Activated CD4-positive, alpha-beta T cell treated with anti-CD3 and anti-CD28 coated beads, Interleukin-2, Interleukin-6, amounts not matched to agents 100 ng/mL and 50 ng/mL, durations not matched to agents 16 hours and 8 hours (primary cell): ENCODE data around the gene TSGA10IP.

Experiments used
- DNase-seq: peaks from one replicate; pipeline ENCODE4 v3.0.0-alpha.2; 2020

TSGA10IP gene

DNA sequence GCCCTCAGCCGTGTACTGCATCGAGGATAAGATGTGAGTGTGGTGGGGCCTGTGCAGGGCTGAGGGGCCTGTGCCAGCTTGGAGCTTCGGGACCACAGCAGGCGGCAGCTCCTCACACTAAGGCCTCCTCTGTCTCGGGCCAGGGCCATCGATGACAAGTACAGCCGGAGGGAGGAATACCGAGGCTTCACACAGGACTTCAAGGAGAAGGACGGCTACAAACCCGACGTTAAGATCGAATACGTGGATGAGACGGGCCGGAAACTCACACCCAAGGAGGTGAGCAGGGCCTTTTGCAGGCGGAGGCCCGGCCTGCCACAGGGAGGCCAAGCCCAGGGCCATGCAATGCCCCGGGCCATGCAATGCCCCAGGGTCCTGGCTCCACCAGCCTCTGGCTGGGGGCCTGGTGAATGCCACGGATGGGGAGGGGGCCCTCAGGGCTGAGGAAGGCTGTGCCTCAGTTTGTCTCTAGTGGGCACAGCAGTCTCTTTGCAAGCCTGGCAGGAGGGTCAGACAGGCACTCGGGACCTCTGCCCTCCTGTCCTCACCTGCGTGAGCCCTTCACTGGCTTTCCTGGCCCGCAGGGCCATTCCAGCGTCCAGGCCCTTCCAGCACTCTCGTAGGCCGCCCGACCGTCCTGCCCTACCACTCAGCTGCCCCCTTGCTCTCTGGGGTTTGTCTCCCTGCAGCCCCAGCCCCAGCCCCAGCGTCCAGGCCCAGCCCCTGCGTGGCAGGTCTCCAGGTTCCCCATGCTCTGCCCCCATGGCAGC, 32.5 kb downstream of the TSGA10IP start:
- DNase-seq: no peak

DNA sequence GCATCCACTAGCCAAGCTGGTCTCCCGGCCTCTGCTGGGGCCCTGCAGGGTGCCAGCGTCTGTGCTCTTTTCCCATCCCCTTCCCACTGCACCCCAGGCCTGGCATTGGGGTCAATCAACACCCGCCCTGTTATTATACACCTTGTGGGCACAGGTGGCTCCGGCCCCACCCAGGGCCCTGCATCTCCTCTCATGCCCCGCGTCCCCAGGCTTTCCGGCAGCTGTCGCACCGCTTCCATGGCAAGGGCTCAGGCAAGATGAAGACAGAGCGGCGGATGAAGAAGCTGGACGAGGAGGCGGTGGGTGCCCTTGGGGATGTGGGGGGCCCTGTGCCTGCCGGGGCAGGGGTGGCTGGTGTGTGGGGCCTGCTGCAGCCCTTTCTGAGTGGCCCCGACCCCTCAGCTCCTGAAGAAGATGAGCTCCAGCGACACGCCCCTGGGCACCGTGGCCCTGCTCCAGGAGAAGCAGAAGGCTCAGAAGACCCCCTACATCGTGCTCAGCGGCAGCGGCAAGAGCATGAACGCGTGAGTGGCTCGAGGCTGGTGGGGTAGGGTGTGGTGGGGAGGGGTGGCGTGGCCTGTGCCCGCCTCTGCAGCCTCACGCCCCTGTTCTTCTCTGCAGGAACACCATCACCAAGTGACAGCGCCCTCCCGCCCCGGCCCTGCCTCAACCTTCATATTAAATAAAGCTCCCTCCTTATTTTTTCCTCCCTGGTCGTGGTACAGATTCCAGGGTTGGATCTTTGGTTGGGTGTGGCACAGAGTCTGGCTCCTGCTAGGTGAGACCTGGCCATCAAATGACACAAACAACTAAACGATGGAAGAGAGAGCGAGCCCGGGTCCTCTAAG, 33.3 kb downstream of the TSGA10IP start:
- no peak for DNase-seq

DNA sequence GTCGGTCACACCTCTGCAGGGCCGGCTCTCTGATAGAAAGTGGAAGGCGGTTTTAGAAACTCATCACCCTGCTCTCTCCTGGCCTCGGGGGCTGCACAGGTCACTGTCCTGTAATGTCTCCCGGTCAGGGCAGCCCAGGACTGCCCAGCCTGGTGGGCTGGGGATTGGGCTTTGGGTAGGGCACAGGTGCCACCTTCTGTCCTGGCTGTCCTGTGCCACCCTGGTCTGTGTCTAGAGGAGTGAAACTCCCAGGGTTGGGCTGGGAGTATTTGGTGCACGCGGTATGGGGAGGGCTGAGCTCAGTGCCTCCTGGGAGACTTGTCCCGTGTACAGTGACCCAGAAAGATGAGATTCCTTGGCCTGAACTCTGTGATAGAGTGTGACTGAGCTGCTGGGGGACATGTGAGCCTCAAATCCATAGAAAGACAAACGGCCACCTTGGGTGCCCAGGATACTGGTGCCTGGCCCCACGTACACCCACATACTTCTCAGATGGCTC, 34.0 kb downstream of the TSGA10IP start:
- no peak for DNase-seq

DNA sequence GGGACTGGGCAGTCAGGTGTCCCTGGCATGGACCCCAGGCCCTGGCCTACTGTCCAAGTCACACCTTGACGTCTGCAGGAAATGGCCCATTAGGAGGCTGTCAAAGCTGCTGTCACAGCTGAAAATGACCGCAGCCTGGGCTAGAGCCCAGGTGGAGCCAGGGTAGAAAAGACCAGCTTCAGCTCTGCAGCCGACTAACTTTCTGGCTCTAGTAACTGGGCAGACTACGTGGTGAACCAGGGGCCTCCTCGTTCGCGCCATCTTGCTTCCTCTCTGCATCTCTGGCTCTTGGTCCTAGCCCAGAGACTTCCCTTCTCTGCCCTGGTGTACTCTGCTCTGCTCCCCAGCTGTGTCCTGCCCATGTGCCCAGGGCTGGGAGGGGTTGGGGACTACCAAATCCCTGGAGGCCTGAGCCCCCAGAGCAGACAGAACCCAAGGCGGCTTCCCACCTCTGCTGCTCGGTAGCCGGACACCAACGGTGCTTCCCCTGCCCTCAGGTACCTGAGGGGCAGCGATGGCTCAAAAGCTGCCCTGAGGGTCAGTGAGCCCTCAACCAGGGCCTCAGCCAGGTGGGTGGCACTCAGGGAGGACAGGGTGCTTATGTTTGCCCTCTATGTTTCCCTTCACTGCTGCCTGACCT, 35.9 kb downstream of the TSGA10IP start:
- no peak for DNase-seq

DNA sequence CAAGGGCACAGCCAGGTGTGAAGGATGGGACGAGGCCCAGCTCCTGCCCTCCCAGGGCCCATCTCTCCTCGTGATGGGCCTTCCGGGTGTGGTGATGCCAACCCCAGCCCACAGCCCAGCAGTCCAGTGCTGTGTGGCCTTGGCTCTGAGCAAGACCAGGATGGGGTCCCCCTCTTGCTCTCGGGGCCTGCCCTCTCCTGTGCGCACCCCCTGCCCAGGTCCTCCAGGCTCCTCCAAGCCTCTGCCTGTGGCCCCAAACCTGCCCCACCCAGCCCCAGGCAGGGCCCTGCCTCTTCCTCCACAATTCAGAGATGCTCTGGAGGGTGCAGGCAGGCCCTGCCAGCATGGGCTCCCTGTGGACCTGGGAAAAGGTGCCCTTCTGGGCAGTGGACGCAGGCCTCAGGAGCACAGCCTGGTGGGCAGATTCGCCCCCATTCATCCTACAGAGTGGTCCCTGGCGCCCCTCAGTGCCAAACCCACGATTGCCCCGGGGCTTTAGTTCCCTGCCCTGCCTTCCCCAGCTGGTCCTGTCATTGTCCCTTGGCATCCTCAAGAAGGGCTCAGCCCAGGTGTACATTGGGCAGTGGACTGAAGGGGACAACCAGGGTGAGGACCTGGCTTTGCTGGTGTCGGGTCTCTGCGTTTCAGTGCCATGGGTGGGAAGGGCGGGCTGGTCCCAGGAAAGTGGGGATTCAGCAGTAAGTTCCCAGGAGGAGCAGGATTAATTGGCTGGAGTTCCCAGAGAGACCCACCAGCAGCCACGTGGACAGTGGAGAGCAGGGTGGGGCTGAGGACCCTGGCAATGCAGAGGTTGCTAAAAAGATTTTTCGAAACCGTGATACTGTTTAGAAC, 36.9 kb downstream of the TSGA10IP start:
- no peak for DNase-seq

DNA sequence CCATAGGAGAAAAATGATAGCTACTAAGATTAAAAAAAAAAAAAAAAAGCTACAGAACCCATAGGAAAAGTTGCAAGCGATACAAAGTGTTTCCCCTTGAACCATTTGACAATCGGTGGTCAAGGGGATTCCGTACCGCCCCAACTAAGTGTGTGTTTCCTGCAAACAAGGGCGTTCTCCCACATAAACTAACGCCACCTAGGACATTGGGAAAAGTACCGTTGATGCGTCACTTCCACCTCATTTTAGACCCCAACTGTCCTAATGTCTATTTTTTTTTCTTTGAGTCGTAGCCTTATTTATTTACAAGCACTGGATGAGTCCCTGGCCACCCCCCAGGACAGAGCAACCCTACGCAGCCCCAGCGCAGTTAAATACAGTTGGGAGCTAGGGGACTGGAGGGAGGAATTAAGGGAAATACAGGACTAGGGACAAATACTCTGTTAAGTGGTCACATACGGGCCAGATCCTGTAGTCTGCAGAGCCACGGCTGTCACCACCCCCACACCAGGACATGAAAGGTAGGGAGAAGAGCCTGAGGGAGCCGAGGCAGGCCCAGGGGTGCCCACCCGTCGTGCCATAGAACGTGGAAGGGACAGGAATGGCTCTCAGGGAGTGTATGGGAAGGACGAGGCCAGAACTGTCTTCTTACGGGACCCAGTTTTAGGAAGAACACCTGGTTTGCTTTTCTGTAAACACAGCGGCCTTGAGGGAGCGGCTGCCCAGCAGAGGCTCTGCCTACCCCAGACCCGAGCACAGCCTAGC, 37.7 kb downstream of the TSGA10IP start:
- no peak for DNase-seq

DNA sequence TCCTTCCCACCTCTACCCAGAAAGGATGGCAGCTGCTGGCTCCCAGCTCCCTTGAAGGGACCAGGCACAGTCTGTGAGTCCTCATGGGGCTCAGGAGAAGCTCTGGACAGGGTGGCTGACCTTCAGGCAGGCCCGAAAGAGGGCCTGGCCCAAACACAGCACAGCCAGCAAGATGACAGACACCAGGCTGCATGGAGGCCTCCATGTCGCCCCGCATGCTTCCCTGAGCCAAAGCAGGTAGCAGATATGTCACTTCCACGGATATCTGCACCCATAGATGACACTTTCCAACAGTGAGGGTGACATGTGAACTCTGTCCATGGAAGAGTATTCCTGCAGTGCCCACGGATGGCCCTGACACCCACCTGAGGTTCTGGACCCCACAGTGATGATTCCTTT, 38.3 kb downstream of the TSGA10IP start:
- DNase-seq: no peak

DNA sequence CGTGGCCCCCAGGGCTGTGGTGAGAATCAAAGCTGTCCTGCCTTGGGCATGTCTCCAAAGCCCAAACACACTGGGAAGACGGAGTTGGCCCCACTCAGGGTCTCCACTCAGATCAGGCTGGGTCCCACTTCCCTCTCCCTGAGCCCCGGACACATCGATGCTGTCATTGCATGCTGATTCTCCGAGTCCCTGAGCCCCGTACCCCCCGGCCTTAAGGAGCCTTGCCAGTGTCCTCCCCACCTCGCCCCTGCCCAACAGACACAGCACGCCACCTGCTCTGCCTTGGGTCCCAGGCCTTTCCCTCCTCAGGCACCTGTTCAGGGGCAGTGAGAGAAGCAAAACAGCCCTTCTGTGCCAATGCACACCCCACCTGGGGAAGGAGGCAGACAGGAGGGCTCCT, 42.1 kb downstream of the TSGA10IP start:
- no peak for DNase-seq

DNA sequence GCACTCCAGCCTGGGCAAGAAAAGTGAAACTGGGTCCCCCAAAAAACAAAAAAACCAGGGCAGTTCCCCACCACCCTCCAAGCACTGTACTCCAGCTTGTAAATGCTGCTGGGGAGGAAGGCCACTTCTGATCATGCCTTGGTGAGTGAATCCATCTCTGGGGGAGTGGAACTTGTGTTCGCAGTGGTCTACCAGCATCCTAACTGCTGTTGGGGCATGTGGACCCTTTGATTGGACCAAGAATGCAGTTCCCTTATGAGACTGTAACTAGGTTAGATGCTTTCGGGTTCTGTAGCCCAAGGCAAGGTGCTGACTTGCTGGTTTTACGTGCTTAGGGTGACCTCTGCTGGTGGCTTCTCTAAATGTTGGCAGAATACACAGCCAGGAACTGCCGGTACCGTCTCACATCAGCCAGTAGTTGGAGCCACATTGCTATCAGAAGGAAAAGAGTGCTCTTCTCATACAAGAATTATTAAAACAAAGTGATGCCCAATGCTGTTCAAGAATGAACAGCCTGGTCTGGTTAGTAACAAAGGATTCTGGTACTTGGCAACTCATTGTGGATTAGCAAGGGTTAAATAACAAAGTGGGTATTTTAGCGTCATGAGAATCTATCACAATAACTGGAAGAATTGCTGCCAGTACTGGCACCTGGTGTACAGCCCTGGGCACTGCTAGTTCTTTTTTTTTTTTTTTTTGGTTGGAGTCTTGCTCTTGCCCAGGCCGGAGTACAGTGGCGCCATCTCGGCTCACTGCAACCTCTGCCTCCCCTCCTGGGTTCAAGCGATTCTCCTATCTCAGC, 43.7 kb downstream of the TSGA10IP start:
- DNase-seq: peak; percentile 96

DNA sequence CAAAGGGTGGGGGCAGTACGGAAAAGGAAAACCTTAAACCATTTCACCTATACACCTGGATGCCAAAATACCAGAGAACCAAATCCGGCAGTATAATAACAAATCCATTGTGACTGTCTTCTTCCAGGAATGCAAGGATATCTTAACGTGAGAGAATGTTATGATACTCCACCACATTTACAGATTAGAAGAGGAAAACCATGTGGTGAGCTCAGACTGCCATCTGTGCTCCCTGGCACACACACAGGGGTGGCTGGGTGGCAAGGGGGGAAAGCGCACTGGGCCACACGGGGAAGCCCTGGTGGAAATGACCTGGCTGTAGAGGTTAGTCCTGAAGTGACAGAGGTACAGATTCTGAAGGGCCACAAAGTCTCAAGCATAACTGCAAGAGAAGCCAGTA, 46.8 kb downstream of the TSGA10IP start:
- DNase-seq: no peak

DNA sequence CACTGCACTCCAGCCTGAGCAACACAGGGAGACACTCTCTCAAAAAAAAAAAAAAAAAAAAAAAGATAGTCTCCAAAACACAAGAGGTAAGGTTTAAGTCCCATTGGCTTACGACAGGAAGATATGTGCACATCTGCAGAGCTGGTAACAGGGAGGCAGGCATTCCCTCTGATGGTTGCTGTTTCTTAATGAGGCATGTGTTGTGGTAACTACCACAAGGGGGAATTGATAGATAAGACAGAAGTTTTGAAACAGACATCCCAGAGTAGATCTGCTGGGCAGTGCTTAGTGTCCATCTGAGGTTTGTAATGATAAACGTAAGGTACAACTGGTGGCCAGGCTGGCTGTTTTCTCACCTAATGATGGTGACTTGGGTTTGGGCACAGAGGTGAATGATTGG, 52.0 kb downstream of the TSGA10IP start:
- DNase-seq: no peak

DNA sequence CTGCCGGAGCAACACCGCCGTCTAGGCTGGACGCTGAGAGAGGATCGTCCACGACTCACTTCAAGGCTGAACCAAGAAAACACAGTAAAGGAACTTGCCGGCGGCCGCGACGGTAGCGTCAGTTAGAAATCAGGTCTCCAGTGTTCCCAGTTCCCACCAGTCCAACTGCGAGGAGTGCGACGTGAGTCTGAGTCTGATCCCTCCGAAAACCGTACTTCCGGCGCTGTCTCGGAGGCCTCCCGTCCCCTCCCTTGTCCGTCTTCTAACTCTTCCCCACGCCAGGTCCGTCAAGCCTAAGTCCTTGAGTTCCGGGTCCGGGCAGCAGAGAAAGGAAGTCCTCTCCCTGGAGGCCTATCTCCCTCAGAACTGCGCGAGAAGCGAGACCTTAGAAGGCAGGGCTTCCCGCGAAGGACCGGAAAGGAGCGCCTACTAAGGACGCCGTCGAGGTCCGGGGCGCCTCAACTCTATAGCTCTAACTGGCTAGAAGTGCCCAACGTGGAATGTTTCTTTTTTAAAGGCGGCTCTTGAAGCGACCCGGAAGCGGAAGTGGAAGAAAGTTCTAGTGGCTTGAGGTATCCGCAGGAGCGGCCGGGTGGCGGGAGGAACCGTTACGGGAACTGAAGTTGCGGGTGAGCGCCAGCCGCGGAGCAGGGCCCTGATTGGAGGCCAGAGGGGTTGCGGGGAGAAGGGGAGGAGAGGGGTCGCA, 56.8 kb downstream of the TSGA10IP start, which contains the start of the genes BANF1 and EIF1AD:
BANF1 (plus strand) TSS at position 562 of the 706 bp plus-strand sequence. CDS start 748 bp downstream, outside the sequence.
EIF1AD (minus strand) TSS at position 216 of the 706 bp plus-strand sequence. CDS start 1,768 bp downstream, outside the sequence.
- DNase-seq: peak; percentile 98

DNA sequence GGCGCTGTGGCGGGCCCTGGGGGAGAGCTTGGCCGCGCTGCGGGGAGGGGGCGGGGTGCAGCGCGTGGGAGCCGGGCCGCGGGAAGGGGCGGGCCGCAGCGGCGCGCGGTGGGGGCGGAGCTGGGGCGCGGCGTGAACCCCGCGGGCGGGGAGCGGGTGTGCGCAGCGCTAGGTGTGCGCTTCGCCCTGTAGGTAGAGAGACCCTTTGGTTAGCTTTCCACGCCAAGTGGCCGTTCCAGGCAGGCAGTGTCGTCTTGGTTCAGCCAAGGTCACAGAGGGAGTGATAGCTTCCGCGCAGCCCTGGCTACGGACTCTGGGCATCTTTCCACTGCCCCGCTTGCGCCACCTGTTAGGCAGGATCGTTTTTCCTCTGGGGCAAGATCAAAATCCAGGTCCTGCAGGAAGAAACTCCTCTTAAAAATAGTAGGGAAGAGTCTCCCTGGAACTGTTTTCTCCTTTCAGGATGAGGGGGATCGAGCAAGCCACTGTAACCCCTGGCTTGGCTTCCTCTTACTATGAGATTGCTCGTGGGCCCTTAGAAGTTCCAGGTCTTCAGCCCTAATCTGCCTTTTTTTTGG, 57.5 kb downstream of the TSGA10IP start:
- DNase-seq: no peak

DNA sequence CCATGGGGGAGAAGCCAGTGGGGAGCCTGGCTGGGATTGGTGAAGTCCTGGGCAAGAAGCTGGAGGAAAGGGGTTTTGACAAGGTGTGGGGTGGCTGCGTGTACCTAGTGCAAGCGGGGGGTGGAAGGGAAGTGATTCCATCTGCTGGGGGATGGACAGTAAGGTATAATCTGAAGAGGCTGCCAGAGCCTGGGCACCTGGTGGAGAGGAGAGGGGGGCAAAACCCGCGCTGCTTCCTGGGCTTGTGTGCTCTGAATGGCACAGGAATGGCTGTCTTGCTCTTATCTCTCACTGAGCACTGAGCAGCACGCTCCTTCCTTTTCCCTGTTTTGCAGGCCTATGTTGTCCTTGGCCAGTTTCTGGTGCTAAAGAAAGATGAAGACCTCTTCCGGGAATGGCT, 58.0 kb downstream of the TSGA10IP start:
- DNase-seq: no peak

DNA sequence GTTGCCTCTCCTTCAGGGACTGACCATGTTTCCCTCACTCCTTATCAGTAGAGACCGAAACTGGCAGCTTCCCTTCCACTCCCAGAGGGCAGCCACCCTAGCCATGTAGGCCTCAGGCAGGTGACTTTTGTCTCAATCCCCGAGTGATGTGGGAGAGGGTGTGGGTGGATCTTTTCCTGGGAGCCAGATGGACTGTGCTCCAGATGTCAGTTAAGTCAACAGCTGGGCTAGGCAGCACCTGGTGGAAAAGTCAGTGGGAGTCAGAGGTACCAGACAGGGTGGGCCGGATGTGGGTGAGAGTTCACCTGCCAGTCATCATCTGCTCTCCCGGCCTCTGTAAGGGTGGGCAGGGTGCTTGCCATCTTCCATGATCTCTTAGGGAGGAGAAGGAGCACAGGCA, 58.9 kb downstream of the TSGA10IP start:
- no peak for DNase-seq

DNA sequence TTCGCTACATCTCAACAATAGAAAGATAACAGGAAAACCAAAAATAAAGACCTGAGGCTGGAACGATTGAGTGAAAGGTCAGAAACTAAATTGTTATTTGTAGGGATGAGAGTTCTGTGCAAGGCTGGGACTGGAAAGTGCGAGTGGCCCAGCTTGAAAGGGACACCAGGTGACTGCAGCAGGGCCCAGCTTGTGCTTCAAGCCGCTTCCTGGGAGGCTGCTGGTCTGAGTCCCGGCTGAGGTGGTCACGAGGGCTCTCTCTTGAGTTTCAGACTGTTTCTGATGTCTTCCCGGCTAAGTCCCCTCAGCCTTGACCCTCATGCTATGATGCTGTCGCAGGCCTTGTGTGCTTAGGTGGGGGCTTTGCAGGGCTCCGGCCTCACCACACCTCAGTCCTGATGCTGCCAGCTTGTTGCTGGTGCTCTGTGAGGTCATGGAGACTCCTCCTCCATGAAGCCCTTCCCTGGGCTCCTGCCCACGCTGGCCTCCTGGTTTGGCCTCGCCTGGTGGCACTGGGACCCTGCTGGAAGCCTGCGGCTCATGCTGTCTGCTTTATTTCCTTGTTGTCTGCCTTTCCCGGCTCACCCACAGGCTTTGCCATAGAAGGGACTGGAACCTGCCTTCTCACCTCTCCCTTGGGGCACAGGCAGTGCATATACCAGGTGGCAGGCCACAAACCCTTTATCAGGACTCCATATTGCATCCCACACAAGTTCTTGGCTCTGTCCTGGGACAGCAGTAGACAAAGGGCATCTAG, 61.0 kb downstream of the TSGA10IP start:
- DNase-seq: no peak

DNA sequence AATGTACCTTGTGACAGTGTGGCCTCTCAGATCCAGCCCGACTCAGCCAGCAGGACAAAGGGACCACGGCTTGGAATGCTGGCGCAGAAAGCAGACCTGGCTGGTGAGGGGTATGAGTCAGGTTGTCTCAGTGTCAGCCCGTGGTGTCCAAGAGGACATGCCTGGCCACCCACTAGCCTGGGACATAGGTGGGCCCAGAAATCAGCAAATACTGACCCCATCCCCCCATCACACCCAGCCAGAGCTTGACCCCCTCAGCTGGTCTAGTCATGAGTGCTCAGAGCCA, 61.6 kb downstream of the TSGA10IP start:
- DNase-seq: no peak

DNA sequence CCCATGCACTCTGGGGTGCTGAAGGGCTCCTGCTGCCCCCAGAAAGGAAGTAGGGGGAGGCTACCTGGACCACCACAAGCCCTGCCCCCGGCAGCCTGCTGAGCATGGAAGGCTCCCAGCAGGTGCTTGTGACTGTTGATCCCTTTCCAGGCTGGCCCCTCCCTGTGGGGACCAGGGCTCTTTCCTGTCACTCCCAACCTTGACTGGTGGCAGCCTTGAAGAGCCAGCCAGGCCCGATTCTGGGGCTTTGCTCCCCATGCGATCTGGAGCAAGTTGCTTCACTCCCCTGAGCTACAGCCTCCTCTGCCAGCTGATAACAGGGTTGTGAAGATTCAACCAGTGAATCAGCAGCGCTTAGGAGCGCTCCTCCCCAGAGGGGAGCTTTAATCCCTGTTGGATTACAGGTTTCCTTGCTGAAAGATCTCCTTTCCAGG, 61.9 kb downstream of the TSGA10IP start:
- DNase-seq: no peak

DNA sequence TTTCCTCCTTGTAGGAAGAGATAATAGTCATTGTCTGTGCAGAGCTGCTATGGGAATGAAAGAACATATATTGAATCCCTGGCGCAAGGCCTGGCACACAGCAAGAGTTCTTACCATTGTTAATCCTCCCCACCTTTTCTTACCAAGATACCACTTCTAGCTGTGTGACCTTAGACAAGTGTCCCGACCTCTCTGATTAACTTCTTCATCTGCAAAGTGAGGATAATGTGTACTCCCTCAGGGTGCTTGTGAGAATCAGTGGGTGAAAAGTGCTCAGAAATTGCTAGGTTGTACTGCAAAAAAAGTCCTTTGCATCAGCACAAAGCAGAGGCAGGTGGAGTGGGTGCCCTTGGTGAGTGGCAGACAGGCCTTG, 62.8 kb downstream of the TSGA10IP start:
- DNase-seq: no peak
